A673 (cell line): ENCODE data around the gene OR2A14.

ENCODE experiments used
- CTCF ChIP-seq: fragments of 300-800, 200-600 bp; sonication (generic); conservative IDR thresholded peaks from 2 replicates; pipeline ENCODE4 v1.5.1; 2017; ENCODE audit warnings: low read depth, mild to moderate bottlenecking, antibody characterized with exemption, low read length, moderate library complexity, mixed read lengths
- EZH2 ChIP-seq: fragments of 200-600 bp; sonication (generic); IDR thresholded peaks from 2 replicates; pipeline ENCODE4 v1.6.1; 2017; ENCODE audit warnings: borderline replicate concordance, low read depth, mild to moderate bottlenecking, mixed read lengths, antibody characterized with exemption, low read length; ENCODE audit not compliant: poor library complexity, severe bottlenecking

- TF ChIP-seq CTCF (no peak), EZH2 (no peak)
These were observed 10.3 kb downstream of the OR2A14 start for GRCh38 chr7:144133307-144133706.
